HEK293 (cell line): ENCODE measurements around the gene NCOA6.

Source experiments
- EGR2 ChIP-seq: fragments of 450-650 bp; formaldehyde crosslinking; IDR thresholded peaks from 2 replicates; pipeline ENCODE4 v1.5.1; 2016; ENCODE audit warnings: low read depth, missing biosample characterization, missing genetic modification characterization
- HOXA7 ChIP-seq: sonication (generic); formaldehyde crosslinking; IDR thresholded peaks from 2 replicates; pipeline ENCODE4 v1.8.1; 2022; ENCODE audit warnings: missing genetic modification reagents, borderline replicate concordance
- IKZF3 ChIP-seq: fragments of 450-650 bp; IDR thresholded peaks from 2 replicates; pipeline ENCODE4 v1.5.0; 2018; ENCODE audit warnings: missing biosample characterization, mild to moderate bottlenecking, missing genetic modification characterization, moderate library complexity
- KLF7 ChIP-seq: fragments of 450-650 bp; formaldehyde crosslinking; IDR thresholded peaks from 2 replicates; pipeline ENCODE4 v1.5.1; 2016; ENCODE audit warnings: missing biosample characterization, missing genetic modification characterization, borderline replicate concordance
- PRDM1 ChIP-seq: fragments of 450-650 bp; formaldehyde crosslinking; IDR thresholded peaks from 2 replicates; pipeline ENCODE4; 2016; ENCODE audit warnings: missing biosample characterization, missing genetic modification characterization
- SCRT2 ChIP-seq: fragments of 450-650 bp; formaldehyde crosslinking; IDR thresholded peaks from 2 replicates; pipeline ENCODE4 v1.5.1; 2016; ENCODE audit warnings: missing biosample characterization, missing genetic modification characterization
- TRIM28 ChIP-seq: IDR thresholded peaks from 2 replicates; pipeline ENCODE4 v1.6.1; 2011; ENCODE audit warnings: low read length, control low read depth, borderline replicate concordance
- WT1 ChIP-seq: fragments of 450-650 bp; formaldehyde crosslinking; IDR thresholded peaks from 2 replicates; pipeline ENCODE4 v1.5.1; 2016; ENCODE audit warnings: missing biosample characterization, missing genetic modification characterization
- YY2 ChIP-seq: fragments of 450-650 bp; formaldehyde crosslinking; IDR thresholded peaks from 2 replicates; pipeline ENCODE4 v1.5.1; 2016; ENCODE audit warnings: missing biosample characterization, missing genetic modification characterization
- ZBTB1 ChIP-seq: fragments of 450-650 bp; formaldehyde crosslinking; IDR thresholded peaks from 2 replicates; pipeline ENCODE4 v1.5.1; 2016; ENCODE audit warnings: missing biosample characterization, missing genetic modification characterization
- ZEB2 ChIP-seq: fragments of 450-650 bp; formaldehyde crosslinking; IDR thresholded peaks from 2 replicates; pipeline ENCODE4 v1.5.1; 2016; ENCODE audit warnings: missing biosample characterization, missing genetic modification characterization
- ZFP37 ChIP-seq: fragments of 450-650 bp; formaldehyde crosslinking; IDR thresholded peaks from 2 replicates; pipeline ENCODE4 v1.5.1; 2016; ENCODE audit warnings: missing biosample characterization, missing genetic modification characterization
- ZIC2 ChIP-seq: fragments of 450-650 bp; formaldehyde crosslinking; IDR thresholded peaks from 2 replicates; pipeline ENCODE4 v1.5.1; 2016; ENCODE audit warnings: missing biosample characterization, missing genetic modification characterization
- ZNF114 ChIP-seq: fragments of 450-650 bp; formaldehyde crosslinking; IDR thresholded peaks from 2 replicates; pipeline ENCODE4 v1.5.0; 2017; ENCODE audit warnings: missing biosample characterization, missing genetic modification characterization
- ZNF121 ChIP-seq: fragments of 450-650 bp; formaldehyde crosslinking; IDR thresholded peaks from 2 replicates; pipeline ENCODE4 v1.5.1; 2016; ENCODE audit warnings: missing biosample characterization, missing genetic modification characterization
- ZNF221 ChIP-seq: fragments of 450-650 bp; formaldehyde crosslinking; IDR thresholded peaks from 2 replicates; pipeline ENCODE4 v1.5.1; 2017; ENCODE audit warnings: missing biosample characterization, missing genetic modification characterization, borderline replicate concordance
- ZNF24 ChIP-seq: fragments of 450-650 bp; formaldehyde crosslinking; IDR thresholded peaks from 2 replicates; pipeline ENCODE4 v1.5.1; 2016; ENCODE audit warnings: missing biosample characterization, missing genetic modification characterization
- ZNF302 ChIP-seq: fragments of 450-650 bp; formaldehyde crosslinking; IDR thresholded peaks from 2 replicates; pipeline ENCODE4 v1.5.1; 2016; ENCODE audit warnings: missing biosample characterization, missing genetic modification characterization, low read depth
- ZNF311 ChIP-seq: fragments of 450-650 bp; formaldehyde crosslinking; IDR thresholded peaks from 2 replicates; pipeline ENCODE4 v1.5.1; 2017; ENCODE audit warnings: missing biosample characterization, missing genetic modification characterization, borderline replicate concordance
- ZNF366 ChIP-seq: fragments of 450-650 bp; formaldehyde crosslinking; conservative IDR thresholded peaks from 2 replicates; pipeline ENCODE4 v1.5.1; 2016; ENCODE audit warnings: missing biosample characterization, missing genetic modification characterization
- ZNF544 ChIP-seq: fragments of 450-650 bp; formaldehyde crosslinking; IDR thresholded peaks from 2 replicates; pipeline ENCODE4 v1.5.0; 2017; ENCODE audit warnings: missing biosample characterization, missing genetic modification characterization
- ZNF549 ChIP-seq: fragments of 450-650 bp; IDR thresholded peaks from 2 replicates; pipeline ENCODE4 v1.5.1; 2018; ENCODE audit warnings: missing biosample characterization, missing genetic modification characterization, mild to moderate bottlenecking, inconsistent platforms, moderate library complexity
- ZNF555 ChIP-seq: fragments of 450-650 bp; formaldehyde crosslinking; conservative IDR thresholded peaks from 2 replicates; pipeline ENCODE4 v1.5.1; 2017; ENCODE audit warnings: missing biosample characterization, mild to moderate bottlenecking, missing genetic modification characterization, inconsistent platforms
- ZNF560 ChIP-seq: fragments of 450-650 bp; formaldehyde crosslinking; IDR thresholded peaks from 2 replicates; pipeline ENCODE4 v1.5.1; 2017; ENCODE audit warnings: missing biosample characterization, missing genetic modification characterization, borderline replicate concordance
- ZNF610 ChIP-seq: fragments of 450-650 bp; formaldehyde crosslinking; IDR thresholded peaks from 2 replicates; pipeline ENCODE4 v1.5.1; 2016; ENCODE audit warnings: missing biosample characterization, missing genetic modification characterization, borderline replicate concordance
- ZNF629 ChIP-seq: fragments of 450-650 bp; formaldehyde crosslinking; IDR thresholded peaks from 2 replicates; pipeline ENCODE4 v1.5.1; 2017; ENCODE audit warnings: missing biosample characterization, missing genetic modification characterization
- ZNF660 ChIP-seq: fragments of 450-650 bp; IDR thresholded peaks from 2 replicates; pipeline ENCODE4 v1.5.1; 2018; ENCODE audit warnings: missing biosample characterization, mild to moderate bottlenecking, missing genetic modification characterization
- ZNF76 ChIP-seq: fragments of 450-650 bp; formaldehyde crosslinking; IDR thresholded peaks from 2 replicates; pipeline ENCODE4; 2016; ENCODE audit warnings: low read depth, missing biosample characterization, missing genetic modification characterization, borderline replicate concordance
- ZSCAN16 ChIP-seq: fragments of 450-650 bp; formaldehyde crosslinking; IDR thresholded peaks from 2 replicates; pipeline ENCODE4 v1.5.1; 2016; ENCODE audit warnings: missing biosample characterization, missing genetic modification characterization
- TF ChIP-seq, protein P1 (sequence below): fragments of 450-650 bp; formaldehyde crosslinking; IDR thresholded peaks from 2 replicates; pipeline ENCODE4 v1.5.1; 2016; ENCODE audit warnings: missing biosample characterization, missing genetic modification characterization
- TF ChIP-seq, protein P2 (sequence below): fragments of 450-650 bp; formaldehyde crosslinking; IDR thresholded peaks from 2 replicates; pipeline ENCODE4 v1.5.1; 2017; ENCODE audit warnings: missing biosample characterization, mild to moderate bottlenecking, missing genetic modification characterization, moderate library complexity
- TF ChIP-seq, protein P3 (sequence below): fragments of 450-650 bp; formaldehyde crosslinking; IDR thresholded peaks from 2 replicates; pipeline ENCODE4 v1.5.1; 2016; ENCODE audit warnings: missing biosample characterization, missing genetic modification characterization
- TF ChIP-seq, protein P4 (sequence below): fragments of 450-650 bp; formaldehyde crosslinking; IDR thresholded peaks from 2 replicates; pipeline ENCODE4 v1.5.1; 2016; ENCODE audit warnings: missing biosample characterization, missing genetic modification characterization

The NCOA6 gene

DNA sequence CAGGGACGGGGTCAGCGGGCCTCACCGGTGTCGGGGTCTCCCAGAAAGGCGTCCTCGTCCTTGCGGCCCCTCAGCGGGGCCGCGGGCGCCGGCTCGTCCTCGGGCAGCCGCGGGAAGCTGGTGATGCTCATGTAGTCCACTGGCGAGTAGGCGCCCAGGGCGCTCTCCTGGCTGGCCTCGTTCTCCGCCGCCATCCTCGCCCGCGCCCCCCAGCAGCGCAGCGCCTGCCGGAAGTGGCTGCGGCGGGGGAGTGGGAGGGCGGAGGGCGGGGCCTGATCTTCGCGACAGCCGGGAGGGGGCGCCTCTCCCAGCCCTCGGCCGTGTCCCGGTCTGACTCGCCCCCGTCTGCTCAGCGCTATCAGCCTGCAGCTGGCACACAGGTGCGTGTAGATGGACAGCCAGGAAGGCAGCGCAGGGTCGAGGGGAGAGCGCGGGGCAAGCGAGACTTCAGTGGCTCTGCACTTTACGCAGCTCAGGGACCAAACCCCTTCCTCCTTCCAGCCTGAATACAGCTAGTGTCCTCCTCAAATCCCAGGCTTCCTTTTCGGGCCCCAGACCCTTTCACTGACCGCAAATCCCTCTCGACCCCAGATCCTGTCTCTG, 47.3 kb upstream of the NCOA6 start, which contains the start of gene GGT7 (continued):
- TF ChIP-seq YY2 (tag by site-specific recombination): peak; percentile 78
- no peak for TF ChIP-seq ZSCAN16 (tag by site-specific recombination)
- 0 out of 2 replicates have a peak, but pooled peaks have one; percentile 22 for TF ChIP-seq ZNF76 (tag by site-specific recombination)
- no peak for TF ChIP-seq HOXA7
- TF ChIP-seq ZNF311 (tag by site-specific recombination): no peak
- TF ChIP-seq ZNF544 (tag by site-specific recombination): no peak
- no peak for TF ChIP-seq ZNF114 (tag by site-specific recombination)
- 0 out of 2 replicates have a peak, but pooled peaks have one; percentile 34 for TF ChIP-seq ZBTB1 (tag by site-specific recombination)
- no peak for TF ChIP-seq ZNF302
- peak; percentile 39; the same call in 1 of the 2 replicates for TF ChIP-seq ZFP37
- TF ChIP-seq, protein P1, sequence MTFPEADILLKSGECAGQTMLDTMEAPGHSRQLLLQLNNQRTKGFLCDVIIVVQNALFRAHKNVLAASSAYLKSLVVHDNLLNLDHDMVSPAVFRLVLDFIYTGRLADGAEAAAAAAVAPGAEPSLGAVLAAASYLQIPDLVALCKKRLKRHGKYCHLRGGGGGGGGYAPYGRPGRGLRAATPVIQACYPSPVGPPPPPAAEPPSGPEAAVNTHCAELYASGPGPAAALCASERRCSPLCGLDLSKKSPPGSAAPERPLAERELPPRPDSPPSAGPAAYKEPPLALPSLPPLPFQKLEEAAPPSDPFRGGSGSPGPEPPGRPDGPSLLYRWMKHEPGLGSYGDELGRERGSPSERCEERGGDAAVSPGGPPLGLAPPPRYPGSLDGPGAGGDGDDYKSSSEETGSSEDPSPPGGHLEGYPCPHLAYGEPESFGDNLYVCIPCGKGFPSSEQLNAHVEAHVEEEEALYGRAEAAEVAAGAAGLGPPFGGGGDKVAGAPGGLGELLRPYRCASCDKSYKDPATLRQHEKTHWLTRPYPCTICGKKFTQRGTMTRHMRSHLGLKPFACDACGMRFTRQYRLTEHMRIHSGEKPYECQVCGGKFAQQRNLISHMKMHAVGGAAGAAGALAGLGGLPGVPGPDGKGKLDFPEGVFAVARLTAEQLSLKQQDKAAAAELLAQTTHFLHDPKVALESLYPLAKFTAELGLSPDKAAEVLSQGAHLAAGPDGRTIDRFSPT (tag by site-specific recombination): peak; percentile 77
- 0 out of 2 replicates have a peak, but pooled peaks have one; percentile 13 for TF ChIP-seq WT1 (tag by site-specific recombination)
- no peak for TF ChIP-seq TRIM28
- no peak for TF ChIP-seq IKZF3 (tag by site-specific recombination)
- TF ChIP-seq ZNF221 (tag by site-specific recombination): no peak
- TF ChIP-seq, protein P2, sequence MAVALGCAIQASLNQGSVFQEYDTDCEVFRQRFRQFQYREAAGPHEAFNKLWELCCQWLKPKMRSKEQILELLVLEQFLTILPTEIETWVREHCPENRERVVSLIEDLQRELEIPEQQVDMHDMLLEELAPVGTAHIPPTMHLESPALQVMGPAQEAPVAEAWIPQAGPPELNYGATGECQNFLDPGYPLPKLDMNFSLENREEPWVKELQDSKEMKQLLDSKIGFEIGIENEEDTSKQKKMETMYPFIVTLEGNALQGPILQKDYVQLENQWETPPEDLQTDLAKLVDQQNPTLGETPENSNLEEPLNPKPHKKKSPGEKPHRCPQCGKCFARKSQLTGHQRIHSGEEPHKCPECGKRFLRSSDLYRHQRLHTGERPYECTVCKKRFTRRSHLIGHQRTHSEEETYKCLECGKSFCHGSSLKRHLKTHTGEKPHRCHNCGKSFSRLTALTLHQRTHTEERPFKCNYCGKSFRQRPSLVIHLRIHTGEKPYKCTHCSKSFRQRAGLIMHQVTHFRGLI (tag by site-specific recombination): peak; percentile 37; the same call in 1 of the 2 replicates
- peak; percentile 83 for TF ChIP-seq EGR2
- peak; percentile 66; the same call in 1 of the 2 replicates for TF ChIP-seq ZEB2 (tag by site-specific recombination)
- no peak for TF ChIP-seq ZNF555 (tag by site-specific recombination)
- no peak for TF ChIP-seq ZNF121 (tag by site-specific recombination)
- no peak for TF ChIP-seq ZNF549
- peak; percentile 44; the same call in 1 of the 2 replicates for TF ChIP-seq ZNF24 (tag by site-specific recombination)
- no peak for TF ChIP-seq ZNF560
- no peak for TF ChIP-seq PRDM1 (tag by site-specific recombination)
- TF ChIP-seq SCRT2 (tag by site-specific recombination): peak; percentile 69
- peak; percentile 63 for TF ChIP-seq ZIC2 (tag by site-specific recombination)
- peak; percentile 36; the same call in 1 of the 2 replicates for TF ChIP-seq ZNF366 (tag by site-specific recombination)
- TF ChIP-seq ZNF629 (tag by site-specific recombination): 0 out of 2 replicates have a peak, but pooled peaks have one; percentile 24
- no peak for TF ChIP-seq ZNF660
- TF ChIP-seq KLF7 (tag by site-specific recombination): peak; percentile 53; the same call in 1 of the 2 replicates
- TF ChIP-seq, protein P3, sequence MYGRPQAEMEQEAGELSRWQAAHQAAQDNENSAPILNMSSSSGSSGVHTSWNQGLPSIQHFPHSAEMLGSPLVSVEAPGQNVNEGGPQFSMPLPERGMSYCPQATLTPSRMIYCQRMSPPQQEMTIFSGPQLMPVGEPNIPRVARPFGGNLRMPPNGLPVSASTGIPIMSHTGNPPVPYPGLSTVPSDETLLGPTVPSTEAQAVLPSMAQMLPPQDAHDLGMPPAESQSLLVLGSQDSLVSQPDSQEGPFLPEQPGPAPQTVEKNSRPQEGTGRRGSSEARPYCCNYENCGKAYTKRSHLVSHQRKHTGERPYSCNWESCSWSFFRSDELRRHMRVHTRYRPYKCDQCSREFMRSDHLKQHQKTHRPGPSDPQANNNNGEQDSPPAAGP (tag by site-specific recombination): peak; percentile 66
- no peak; the same call in 1 of the 2 replicates for TF ChIP-seq ZNF610 (tag by site-specific recombination)
- TF ChIP-seq, protein P4, sequence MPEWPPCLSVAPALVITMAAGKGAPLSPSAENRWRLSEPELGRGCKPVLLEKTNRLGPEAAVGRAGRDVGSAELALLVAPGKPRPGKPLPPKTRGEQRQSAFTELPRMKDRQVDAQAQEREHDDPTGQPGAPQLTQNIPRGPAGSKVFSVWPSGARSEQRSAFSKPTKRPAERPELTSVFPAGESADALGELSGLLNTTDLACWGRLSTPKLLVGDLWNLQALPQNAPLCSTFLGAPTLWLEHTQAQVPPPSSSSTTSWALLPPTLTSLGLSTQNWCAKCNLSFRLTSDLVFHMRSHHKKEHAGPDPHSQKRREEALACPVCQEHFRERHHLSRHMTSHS (tag by site-specific recombination): no peak
